IMR-90 (cell line): Measurements from ENCODE around the gene HHIPL1. TPM values are rescaled to one million over a fixed set of nuclear protein-coding genes. Genes with fewer than 3 reads are reported as not detected.

ENCODE experiments used
- ATAC-seq: fragments of 200-7000 bp; cut with Tn5 transposase; 2 replicates; pipeline ENCODE4 v1.9.1; 2020; ENCODE audit warnings: low read depth, mild to moderate bottlenecking, moderate library complexity
- BruUV-seq: library from RNA; stranded (reverse); fragments of 400-500 nt; replicated peaks from 2 replicates; lab custom pipeline; 2021; lab: Mats Ljungman, UMichigan
- CTCF ChIA-PET: fragments of 300-600 bp; formaldehyde crosslinking; extraction: SDS; loops from one replicate; lab custom pipeline; 2021; ENCODE audit warnings: antibody characterized with exemption; lab: Yijun Ruan, JAX
- POLR2A ChIA-PET: fragments of 300-600 bp; sonication (Branson Sonifier 250); formaldehyde crosslinking; loops from one replicate; lab custom pipeline; 2022; ENCODE audit warnings: antibody characterized with exemption; ENCODE audit not compliant: unreplicated experiment; lab: Charles Lee
- DNase-seq: peaks from one replicate; pipeline ENCODE4 v3.0.0; 2013
- H2AFZ ChIP-seq: replicated peaks from 2 replicates; pipeline ENCODE3; 2013; ENCODE audit warnings: low read length, mild to moderate bottlenecking; ENCODE audit not compliant: poor library complexity
- H2AK5ac ChIP-seq: 2 replicates; pipeline ENCODE4 v1.6.1; 2013; ENCODE audit warnings: low read depth, low read length, inconsistent platforms
- H2AK9ac ChIP-seq: replicated peaks from 2 replicates; pipeline ENCODE3; 2013; ENCODE audit warnings: mild to moderate bottlenecking, low read depth, low read length, moderate library complexity; ENCODE audit not compliant: poor library complexity
- H2BK120ac ChIP-seq: 2 replicates; pipeline ENCODE4 v1.6.1; 2013; ENCODE audit warnings: low read depth, low read length, inconsistent platforms
- H2BK15ac ChIP-seq: 3 replicates; pipeline ENCODE4 v1.6.1; 2013; ENCODE audit warnings: low read depth, low read length, inconsistent platforms
- H2BK20ac ChIP-seq: 2 replicates; pipeline ENCODE4 v1.6.1; 2013; ENCODE audit warnings: low read depth, mild to moderate bottlenecking, inconsistent platforms, low read length, moderate library complexity
- H2BK5ac ChIP-seq: 2 replicates; pipeline ENCODE4 v1.6.1; 2013; ENCODE audit warnings: mild to moderate bottlenecking, low read depth, low read length, inconsistent platforms; ENCODE audit not compliant: poor library complexity, severe bottlenecking
- H3K14ac ChIP-seq: replicated peaks from 2 replicates; pipeline ENCODE4 v1.6.1; 2013; ENCODE audit warnings: low read depth, low read length, inconsistent platforms
- H3K18ac ChIP-seq: 2 replicates; pipeline ENCODE4 v1.6.1; 2013; ENCODE audit warnings: low read depth, low read length, control low read depth
- H3K23ac ChIP-seq: 2 replicates; pipeline ENCODE4 v1.6.1; 2013; ENCODE audit warnings: low read depth, low read length, inconsistent platforms
- H3K27ac ChIP-seq: 2 replicates; pipeline ENCODE4 v1.5.1; 2013; ENCODE audit warnings: mild to moderate bottlenecking, control low read depth, low read length; ENCODE audit not compliant: insufficient read depth
- H3K27me3 ChIP-seq: 2 replicates; pipeline ENCODE4 v1.6.1; 2013; ENCODE audit warnings: low read length; ENCODE audit not compliant: control insufficient read depth, insufficient read depth
- H3K36me3 ChIP-seq: 2 replicates; pipeline ENCODE4 v1.6.1; 2013; ENCODE audit warnings: low read length, mixed read lengths; ENCODE audit not compliant: control insufficient read depth, insufficient read depth
- H3K4ac ChIP-seq: 2 replicates; pipeline ENCODE4 v1.6.1; 2013; ENCODE audit warnings: low read depth, low read length, inconsistent platforms
- H3K4me1 ChIP-seq: 2 replicates; pipeline ENCODE4 v1.6.1; 2013; ENCODE audit warnings: low read length, mixed read lengths; ENCODE audit not compliant: control insufficient read depth, insufficient read depth
- H3K4me2 ChIP-seq: 2 replicates; pipeline ENCODE4 v1.6.1; 2013; ENCODE audit warnings: low read depth, mild to moderate bottlenecking, control low read depth, low read length, moderate library complexity
- H3K4me3 ChIP-seq: 2 replicates; pipeline ENCODE4 v1.5.1; 2013; ENCODE audit warnings: low read depth, mild to moderate bottlenecking, control low read depth, low read length, moderate library complexity; ENCODE audit not compliant: insufficient read depth
- H3K56ac ChIP-seq: 2 replicates; pipeline ENCODE4 v1.6.1; 2013; ENCODE audit warnings: low read length, inconsistent platforms; ENCODE audit not compliant: insufficient read depth; ENCODE audit errors: extremely low read depth
- H3K79me1 ChIP-seq, 2 experiments: 2 replicates each; pipeline ENCODE4 v1.6.1; 2013; ENCODE audit warnings: low read length in 2 of 2, inconsistent platforms in 1 of 2, low read depth in 1 of 2
- H3K9ac ChIP-seq: 2 replicates; pipeline ENCODE4 v1.6.1; 2013; ENCODE audit warnings: low read depth, low read length, control low read depth
- H3K9me1 ChIP-seq: 2 replicates; pipeline ENCODE4 v1.6.1; 2013; ENCODE audit warnings: low read length, inconsistent platforms; ENCODE audit not compliant: insufficient read depth
- H3K9me3 ChIP-seq: 2 replicates; pipeline ENCODE4 v1.6.1; 2013; ENCODE audit warnings: low read length; ENCODE audit not compliant: control insufficient read depth, insufficient read depth
- H4K20me1 ChIP-seq: 2 replicates; pipeline ENCODE4 v1.6.1; 2013; ENCODE audit warnings: low read length, inconsistent platforms; ENCODE audit not compliant: insufficient read depth
- H4K5ac ChIP-seq: 2 replicates; pipeline ENCODE4 v1.6.1; 2013; ENCODE audit warnings: mild to moderate bottlenecking, low read depth, low read length, control low read depth
- H4K8ac ChIP-seq, 2 experiments: 2 replicates each; pipeline ENCODE4 v1.6.1; 2013; ENCODE audit warnings: low read depth in 2 of 2, low read length in 2 of 2, control low read depth in 1 of 2, inconsistent platforms in 1 of 2
- H4K91ac ChIP-seq: 2 replicates; pipeline ENCODE4 v1.6.1; 2013; ENCODE audit warnings: low read depth, low read length, inconsistent platforms; ENCODE audit not compliant: insufficient read depth
- BHLHE40 ChIP-seq: fragments of 150-350 bp; IDR thresholded peaks from 2 replicates; pipeline ENCODE4 v1.6.1; 2016; ENCODE audit warnings: mild to moderate bottlenecking, low read depth, low read length
- CEBPB ChIP-seq: IDR thresholded peaks from 2 replicates; pipeline ENCODE4 v1.6.1; 2012; ENCODE audit warnings: low read depth, low read length, improper control_type of control experiment
- CHD1 ChIP-seq: IDR thresholded peaks from 2 replicates; pipeline ENCODE4 v1.6.1; 2012; ENCODE audit warnings: low read depth, low read length, improper control_type of control experiment
- FOS ChIP-seq: fragments of 150-350 bp; IDR thresholded peaks from 2 replicates; pipeline ENCODE4 v1.6.1; 2016; ENCODE audit warnings: low read depth, low read length
- MAFK ChIP-seq: IDR thresholded peaks from 2 replicates; pipeline ENCODE4 v1.6.1; 2012; ENCODE audit warnings: low read depth, low read length, improper control_type of control experiment
- MAZ ChIP-seq: IDR thresholded peaks from 2 replicates; pipeline ENCODE4 v1.6.1; 2012; ENCODE audit warnings: low read depth, mild to moderate bottlenecking, low read length, improper control_type of control experiment, moderate library complexity, borderline replicate concordance
- MXI1 ChIP-seq: IDR thresholded peaks from 2 replicates; pipeline ENCODE4 v1.6.1; 2012; ENCODE audit warnings: low read depth, mild to moderate bottlenecking, low read length, moderate library complexity, borderline replicate concordance
- NFE2L2 ChIP-seq: fragments of 150-350 bp; IDR thresholded peaks from 2 replicates; pipeline ENCODE4 v1.6.1; 2016; ENCODE audit warnings: low read depth, mild to moderate bottlenecking, low read length
- POLR2A ChIP-seq: IDR thresholded peaks from 2 replicates; pipeline ENCODE4 v1.6.1; 2012; ENCODE audit warnings: mild to moderate bottlenecking, low read depth, low read length
- RAD21 ChIP-seq: IDR thresholded peaks from 2 replicates; pipeline ENCODE4 v1.6.1; 2012; ENCODE audit warnings: low read length, improper control_type of control experiment
- RCOR1 ChIP-seq: IDR thresholded peaks from 2 replicates; pipeline ENCODE4 v1.6.1; 2012; ENCODE audit warnings: mild to moderate bottlenecking, low read length, improper control_type of control experiment; ENCODE audit not compliant: insufficient replicate concordance
- RFX5 ChIP-seq: IDR thresholded peaks from 2 replicates; pipeline ENCODE4 v1.8.0; 2012; ENCODE audit warnings: low read depth, mild to moderate bottlenecking, low read length, moderate library complexity
- SMC3 ChIP-seq: fragments of 150-350 bp; IDR thresholded peaks from 2 replicates; pipeline ENCODE4 v1.6.1; 2016; ENCODE audit warnings: low read depth, mild to moderate bottlenecking, antibody characterized with exemption, low read length, moderate library complexity
- USF2 ChIP-seq: fragments of 150-350 bp; IDR thresholded peaks from 2 replicates; pipeline ENCODE4 v1.6.1; 2017; ENCODE audit warnings: mild to moderate bottlenecking, antibody characterized with exemption, low read length, low read depth
- WGBS, 2 experiments: methylation state at CpG; one replicate each; pipeline versions ENCODE4 v1.1.5 to v1.1.7; 2013; ENCODE audit warnings: missing lambda C conversion rate in 2 of 2; ENCODE audit not compliant: insufficient read length in 1 of 2; ENCODE audit errors: extremely low coverage in 2 of 2; 5-methylcytosine and 5-hydroxymethylcytosine counted together
- dilution Hi-C: fragments of 300-500 bp; cut with HindIII; formaldehyde crosslinking; loops from one replicate; pipeline ENCODE4 v1.14.3; 2018; ENCODE audit warnings: low sequenced_read_pairs; ENCODE audit not compliant: unreplicated experiment
- in situ Hi-C: fragments of 300-500 bp; cut with MboI; formaldehyde crosslinking; loops from 3 replicates; pipeline ENCODE4 v1.14.3; 2019; ENCODE audit warnings: low sequenced_read_pairs, inconsistent platforms, mixed read lengths
- intact Hi-C: fragments of 100-400 bp; cut with micrococcal nuclease; formaldehyde crosslinking; loops from 2 replicates; pipeline ENCODE4 v1.10.0; 2022
- polyA plus RNA-seq, 3 experiments: library from polyadenylated mRNA; depleted of rRNA; stranded (reverse); fragments of >200 nt; gene quantifications; 2 replicates each; pipeline ENCODE4 v1.2.3, GENCODE V29; 2012; ENCODE audit warnings: low replicate concordance in 1 of 3
- total RNA-seq: library from RNA; depleted of rRNA; stranded (reverse); fragments of >200 nt; gene quantifications from 2 replicates; pipeline ENCODE4 v1.2.3, GENCODE V29; 2012
- TF ChIP-seq, protein P1 (sequence below): fragments of 150-350 bp; IDR thresholded peaks from 2 replicates; pipeline ENCODE4 v1.6.1; 2016; ENCODE audit warnings: low read depth, mild to moderate bottlenecking, low read length, moderate library complexity, borderline replicate concordance
- TF ChIP-seq, protein P2 (sequence below): conservative IDR thresholded peaks from 2 replicates; pipeline ENCODE4 v1.5.1; 2012; ENCODE audit warnings: mild to moderate bottlenecking, low read depth, low read length, improper control_type of control experiment

HHIPL1 gene
- total and polyA plus RNA-seq, 2 of the 4 experiments (the other 2 are of a cell fraction) = 0.65 to 0.72 TPM

DNA sequence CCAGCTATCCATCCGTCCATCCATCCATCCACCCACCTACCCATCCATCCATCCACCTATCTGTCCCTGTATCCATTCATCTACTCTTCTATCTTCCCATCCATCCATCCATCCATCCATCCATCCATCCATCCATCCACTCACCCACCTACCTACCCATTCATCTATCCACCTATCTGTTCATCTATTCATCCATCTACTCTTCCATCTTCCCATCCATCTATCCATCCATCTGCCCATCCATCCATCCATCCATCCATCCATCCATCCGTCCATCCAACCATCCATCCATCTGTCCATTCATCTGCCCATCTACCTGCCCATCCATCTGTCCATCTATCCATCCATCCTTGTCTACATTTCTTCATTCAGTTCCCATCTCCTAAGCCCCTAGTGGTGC lies 17.8 kb upstream of the HHIPL1 start:
- Histone ChIP-seq H3K79me1 (peaks cover 0 to 2% of the 10 kb centered on the region in 2 experiments; a peak in 1 of 4 replicates), H3K36me3 (no peaks in the 10 kb centered on the region), H4K91ac (no peak overlapping the region), H3K27me3 (no peaks in the 10 kb centered on the region), H3K4me2 (no peak overlapping the region), H3K9ac (no peak overlapping the region), H3K9me3 (no peaks in the 10 kb centered on the region), H3K18ac (no peak overlapping the region), H4K8ac (no peak overlapping the region), H2AK5ac (peak overlapping the region; percentile 64; the same call in 1 of the 2 replicates), H3K4me1 (peaks cover 19% of the 10 kb centered on the region), H4K5ac (no peak overlapping the region), H3K27ac (no peak overlapping the region), H2BK20ac (no peak overlapping the region), H2BK120ac (no peak overlapping the region), H2AK9ac (no peak overlapping the region), H3K56ac (no peak overlapping the region), H2BK5ac (no peak overlapping the region), H2AFZ (no peak overlapping the region), H3K4ac (no peak overlapping the region), H3K9me1 (peaks cover 17% of the 10 kb centered on the region), H3K4me3 (no peak overlapping the region), H2BK15ac (no peak overlapping the region), H3K14ac (no peak overlapping the region), H3K23ac (no peak overlapping the region), H4K20me1 (no peaks in the 10 kb centered on the region)
- in situ Hi-C loops = no loop called here
- no TSS peak for BruUV-seq
- POLR2A ChIA-PET = no interaction called here
- TF ChIP-seq SMC3 (no peak), RCOR1 (no peak), MAFK (no peak), MAZ (no peak), POLR2A (no peak), MXI1 (no peak), CEBPB (no peak), USF2 (no peak), BHLHE40 (no peak), RFX5 (no peak), RAD21 (no peak), FOS (no peak), NFE2L2 (no peak), CHD1 (no peak)
- TF ChIP-seq, protein P1, sequence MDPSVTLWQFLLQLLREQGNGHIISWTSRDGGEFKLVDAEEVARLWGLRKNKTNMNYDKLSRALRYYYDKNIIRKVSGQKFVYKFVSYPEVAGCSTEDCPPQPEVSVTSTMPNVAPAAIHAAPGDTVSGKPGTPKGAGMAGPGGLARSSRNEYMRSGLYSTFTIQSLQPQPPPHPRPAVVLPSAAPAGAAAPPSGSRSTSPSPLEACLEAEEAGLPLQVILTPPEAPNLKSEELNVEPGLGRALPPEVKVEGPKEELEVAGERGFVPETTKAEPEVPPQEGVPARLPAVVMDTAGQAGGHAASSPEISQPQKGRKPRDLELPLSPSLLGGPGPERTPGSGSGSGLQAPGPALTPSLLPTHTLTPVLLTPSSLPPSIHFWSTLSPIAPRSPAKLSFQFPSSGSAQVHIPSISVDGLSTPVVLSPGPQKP = no peak
- TF ChIP-seq, protein P2, sequence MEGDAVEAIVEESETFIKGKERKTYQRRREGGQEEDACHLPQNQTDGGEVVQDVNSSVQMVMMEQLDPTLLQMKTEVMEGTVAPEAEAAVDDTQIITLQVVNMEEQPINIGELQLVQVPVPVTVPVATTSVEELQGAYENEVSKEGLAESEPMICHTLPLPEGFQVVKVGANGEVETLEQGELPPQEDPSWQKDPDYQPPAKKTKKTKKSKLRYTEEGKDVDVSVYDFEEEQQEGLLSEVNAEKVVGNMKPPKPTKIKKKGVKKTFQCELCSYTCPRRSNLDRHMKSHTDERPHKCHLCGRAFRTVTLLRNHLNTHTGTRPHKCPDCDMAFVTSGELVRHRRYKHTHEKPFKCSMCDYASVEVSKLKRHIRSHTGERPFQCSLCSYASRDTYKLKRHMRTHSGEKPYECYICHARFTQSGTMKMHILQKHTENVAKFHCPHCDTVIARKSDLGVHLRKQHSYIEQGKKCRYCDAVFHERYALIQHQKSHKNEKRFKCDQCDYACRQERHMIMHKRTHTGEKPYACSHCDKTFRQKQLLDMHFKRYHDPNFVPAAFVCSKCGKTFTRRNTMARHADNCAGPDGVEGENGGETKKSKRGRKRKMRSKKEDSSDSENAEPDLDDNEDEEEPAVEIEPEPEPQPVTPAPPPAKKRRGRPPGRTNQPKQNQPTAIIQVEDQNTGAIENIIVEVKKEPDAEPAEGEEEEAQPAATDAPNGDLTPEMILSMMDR = no peak
- ATAC-seq (no peak), DNase-seq (no peak)
- CTCF ChIA-PET = no interaction called here
- intact Hi-C loops = loop anchor here (5.0 kb wide), 1 partner anchor 235 kb away; no protein-coding TSS in a partner anchor
- WGBS, 2 experiments = 75% methylated on average over 2 of the region's 2 CpGs; no CpG with 5 or more reads in 1 of the 2 experiments
- dilution Hi-C loops = no loop called here
